ENCODE data around the gene FOXN1. TPM values are rescaled to one million over a fixed set of nuclear protein-coding genes. Genes with fewer than 3 reads are reported as not detected.

The FOXN1 gene
- total RNA-seq, 1 donor from 2014 or later: not detected

DNA sequence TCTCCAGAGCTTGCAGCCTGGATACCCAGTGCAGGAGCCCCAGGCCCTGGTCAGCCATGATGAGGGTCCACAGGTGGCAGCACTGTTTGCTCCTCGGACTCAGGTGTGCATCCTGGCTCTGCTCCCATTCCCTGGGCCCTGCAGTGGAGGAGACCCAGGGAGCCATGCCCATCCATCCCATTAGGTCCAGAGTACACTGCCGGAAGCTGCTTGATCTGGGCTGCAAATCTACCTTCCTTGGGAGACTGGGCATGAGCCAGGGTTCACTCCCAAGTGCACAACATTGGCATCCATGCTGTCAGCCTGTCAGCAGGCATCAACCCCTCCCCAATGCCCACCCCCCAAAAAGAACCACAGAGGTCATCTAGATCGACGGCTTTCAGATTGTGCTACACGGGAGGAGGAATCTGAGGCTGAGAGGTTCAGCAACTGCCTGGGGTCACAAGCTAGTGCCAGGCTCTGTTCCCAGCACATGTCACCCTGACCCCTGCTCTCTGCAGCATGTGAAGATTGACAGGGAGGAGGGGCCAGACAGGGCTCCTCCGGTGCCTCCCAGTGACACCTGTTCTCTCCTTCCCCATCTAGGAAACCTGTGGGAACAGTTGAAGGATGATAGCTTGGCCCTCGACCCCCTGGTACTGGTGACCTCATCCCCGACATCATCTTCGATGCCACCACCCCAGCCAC, 30.5 kb downstream of the FOXN1 start:
- DNase-seq (ENCODE audit: low spot score) (no peak), ATAC-seq (no peak)
- intact Hi-C loops (cut with DNase I): no loop called here

DNA sequence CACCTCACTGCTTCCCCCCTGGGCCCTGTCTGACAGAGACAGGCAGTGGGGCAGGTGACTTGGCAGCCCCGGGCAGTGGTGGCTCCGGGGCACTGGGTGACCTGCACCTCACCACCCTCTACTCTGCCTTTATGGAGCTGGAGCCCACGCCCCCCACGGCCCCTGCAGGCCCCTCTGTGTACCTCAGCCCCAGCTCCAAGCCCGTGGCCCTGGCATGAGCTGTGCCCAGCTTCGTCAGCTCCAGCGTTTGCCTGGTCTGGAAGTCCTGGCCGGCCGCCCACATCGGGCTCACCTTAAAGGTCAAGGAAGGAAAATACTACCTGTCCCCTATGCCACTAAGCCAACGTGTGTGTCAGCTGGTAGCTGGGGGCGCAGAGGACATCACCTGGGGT, 31.1 kb downstream of the FOXN1 start:
- no peak for ATAC-seq
- intact Hi-C loops (cut with DNase I): no loop called here
- no peak for DNase-seq (ENCODE audit: low spot score)

DNA sequence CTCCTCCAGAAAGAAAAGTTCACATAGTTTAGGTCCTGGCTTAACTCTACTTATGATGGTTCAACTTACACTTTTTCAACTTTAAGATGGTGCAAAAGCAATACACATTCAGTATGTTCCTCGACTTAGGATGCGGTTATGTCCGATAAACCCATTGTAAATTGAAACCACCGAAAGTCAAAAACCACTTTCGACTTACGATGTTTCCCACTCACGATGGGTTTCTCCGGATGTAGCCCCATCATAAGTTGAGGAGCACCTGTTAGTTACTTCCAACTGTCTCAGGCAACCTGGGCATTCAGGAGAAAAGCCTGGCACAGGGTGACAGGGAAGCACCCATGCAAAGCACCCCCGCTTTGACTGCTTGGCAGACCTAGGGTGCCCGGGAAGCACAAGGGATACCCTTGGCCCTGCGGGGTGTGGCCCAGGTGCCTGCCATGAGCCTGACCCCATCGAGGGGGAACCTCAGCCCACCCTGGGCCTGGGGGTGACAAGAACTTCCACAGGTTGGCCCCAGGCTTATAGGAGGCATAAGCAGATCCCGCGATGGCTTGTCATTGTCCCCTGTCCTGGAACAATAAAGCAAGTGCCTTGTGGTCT, 32.2 kb downstream of the FOXN1 start:
- intact Hi-C loops (cut with DNase I): no loop called here
- DNase-seq (ENCODE audit: low spot score): no peak
- ATAC-seq: no peak

DNA sequence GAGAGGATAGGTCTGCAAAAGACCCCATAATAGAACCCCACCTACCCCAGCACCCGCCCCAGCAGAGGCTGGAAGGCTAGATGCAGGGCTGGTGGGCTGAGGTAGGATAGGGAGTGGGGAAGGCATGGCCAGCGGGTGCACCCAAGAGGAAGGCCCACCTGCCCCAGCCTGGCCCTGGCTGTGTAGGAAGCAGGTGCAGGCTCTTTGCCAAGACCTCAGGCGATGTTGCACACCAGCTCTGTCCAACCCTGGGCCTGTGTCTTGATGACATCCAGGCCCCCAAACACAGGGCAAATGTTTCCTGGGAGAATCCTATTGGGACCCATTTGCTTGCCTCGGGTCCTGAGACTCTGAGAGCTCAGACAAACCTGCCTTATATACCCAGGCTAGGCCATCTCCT, 34.1 kb downstream of the FOXN1 start:
- ATAC-seq (no peak), DNase-seq (ENCODE audit: low spot score) (no peak)
- intact Hi-C loops (cut with DNase I): no loop called here

DNA sequence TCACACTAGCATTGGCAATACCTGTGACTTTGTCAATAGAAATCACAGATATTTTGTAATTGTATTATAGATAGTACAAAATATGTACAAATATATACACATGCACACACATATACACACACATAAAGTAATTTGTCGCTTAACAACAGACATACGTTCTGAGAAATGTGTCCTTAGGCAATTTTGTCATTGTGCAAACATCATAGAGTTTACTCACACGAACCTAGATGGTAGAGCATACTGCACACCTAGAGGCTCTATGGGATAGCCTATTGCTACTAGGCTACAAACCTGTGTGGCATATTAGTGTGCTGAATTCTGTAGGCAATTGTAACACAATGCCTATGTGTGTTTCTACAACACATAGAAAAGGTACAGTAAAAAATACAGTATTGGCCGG, 35.3 kb downstream of the FOXN1 start:
- no peak for ATAC-seq
- DNase-seq (ENCODE audit: low spot score): no peak
- intact Hi-C loops (cut with DNase I): no loop called here

DNA sequence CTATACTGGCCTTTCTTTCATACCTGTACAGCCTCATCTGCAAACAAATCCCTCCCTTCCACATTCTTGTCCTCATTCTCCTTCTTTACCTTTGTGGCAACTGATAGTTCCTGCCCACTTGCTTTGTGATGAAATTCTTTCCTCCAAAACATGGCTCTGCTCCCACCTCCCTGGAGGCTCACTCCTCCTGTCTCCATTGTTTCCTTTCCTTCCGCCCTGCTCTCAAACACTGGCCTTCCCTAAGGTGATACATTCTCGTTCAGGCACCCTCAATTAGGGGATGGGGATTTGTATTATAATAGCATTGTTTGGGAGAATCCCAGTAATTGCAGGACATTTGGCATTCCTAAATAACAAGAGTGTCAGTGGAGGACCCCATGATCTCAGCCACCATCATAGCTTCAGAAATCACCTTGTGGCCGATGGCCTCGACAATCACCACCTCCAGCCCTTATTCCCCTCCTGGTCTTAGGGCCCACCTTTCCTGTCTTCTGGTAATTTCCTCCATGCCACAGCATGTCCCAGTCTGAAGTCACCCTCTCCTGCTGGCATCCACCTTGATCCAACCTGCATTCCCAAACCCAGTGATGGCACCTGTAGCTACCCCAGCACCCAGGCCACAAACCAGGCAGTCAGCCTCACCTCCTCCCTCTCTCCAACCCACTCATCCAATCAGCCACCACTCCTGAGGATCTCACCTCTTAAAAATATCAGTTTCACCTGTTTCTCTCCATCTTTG, 38.4 kb downstream of the FOXN1 start:
- DNase-seq (ENCODE audit: low spot score): no peak
- intact Hi-C loops (cut with DNase I): no loop called here
- ATAC-seq: no peak

DNA sequence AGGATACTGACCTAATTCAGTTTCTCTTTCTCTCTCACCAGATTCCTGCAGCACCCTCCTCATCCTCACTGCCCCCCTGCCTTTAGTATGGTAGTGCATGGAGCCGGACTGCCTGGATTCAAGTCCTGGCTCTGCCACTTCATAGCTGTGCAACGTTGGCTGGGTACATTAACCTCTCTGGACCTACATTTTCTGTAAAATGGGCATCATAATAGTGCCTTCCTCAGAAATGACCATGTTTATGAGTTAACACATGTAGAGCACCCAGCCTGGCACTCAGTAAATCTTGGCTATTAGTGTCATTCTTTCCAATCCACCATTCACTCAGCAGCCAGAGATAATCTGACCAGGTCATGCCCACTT, 39.0 kb downstream of the FOXN1 start:
- intact Hi-C loops (cut with DNase I): no loop called here
- ATAC-seq: no peak
- no peak for DNase-seq (ENCODE audit: low spot score)

DNA sequence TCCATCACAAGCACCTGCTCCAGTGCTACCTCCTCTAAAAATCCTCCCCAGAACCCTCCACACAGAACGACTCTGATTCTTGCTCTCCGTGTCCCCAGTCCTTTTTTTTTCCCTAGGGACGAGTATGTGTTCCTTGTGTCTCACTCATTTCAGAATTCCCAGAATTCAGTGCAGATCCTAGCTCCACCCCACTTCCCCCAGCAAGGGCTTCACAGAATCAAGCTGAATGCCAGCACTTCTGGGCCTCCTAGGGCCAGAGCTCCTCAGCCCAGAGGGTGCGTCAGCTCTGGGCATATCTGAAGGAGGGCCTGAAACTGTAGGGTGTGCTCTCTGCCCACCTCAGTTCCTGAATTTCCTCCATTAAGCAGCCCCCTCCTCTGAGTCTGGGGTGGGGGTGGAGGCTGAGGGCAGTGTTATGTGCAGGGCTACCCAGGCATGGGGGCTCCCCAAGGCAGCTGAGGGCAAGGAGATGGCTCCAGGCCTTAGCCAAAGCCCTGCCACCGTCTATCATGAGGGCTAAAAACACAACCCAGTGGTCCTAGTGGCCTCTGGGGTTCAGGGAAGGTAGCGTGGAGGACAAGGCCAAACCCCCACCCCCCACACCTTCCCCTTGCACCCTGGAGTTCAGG, 39.8 kb downstream of the FOXN1 start:
- DNase-seq (ENCODE audit: low spot score): no peak
- intact Hi-C loops (cut with DNase I): no loop called here

DNA sequence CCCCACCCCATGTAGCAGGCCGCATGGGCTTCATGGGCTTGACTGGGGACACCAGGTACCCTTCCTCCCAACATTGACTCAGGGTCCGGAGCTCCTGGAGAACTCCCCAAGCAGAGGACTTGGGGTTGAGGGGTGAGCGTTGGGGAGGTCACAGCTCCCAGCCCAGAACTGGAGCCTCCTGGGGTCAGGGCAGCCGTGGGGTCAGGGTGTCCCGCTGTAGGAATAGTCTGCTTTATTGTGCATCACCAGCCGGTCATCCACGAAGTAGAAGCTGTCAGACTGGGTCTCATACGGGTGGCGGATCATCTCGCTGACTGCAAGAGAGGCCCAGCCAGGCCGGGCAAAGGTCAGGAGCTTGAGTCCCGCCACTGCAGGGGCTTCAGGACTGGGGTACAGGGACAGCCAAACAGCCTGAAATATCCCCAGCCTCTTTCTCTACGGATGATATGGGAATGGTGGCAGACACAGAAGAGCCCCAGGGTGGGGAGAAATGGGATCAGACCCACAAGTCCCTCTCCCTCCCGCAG, 41.0 kb downstream of the FOXN1 start:
- DNase-seq (ENCODE audit: low spot score): peak; percentile 41
- ATAC-seq: no peak
- intact Hi-C loops (cut with DNase I): no loop called here

More for the DNA sequence above, 39.8 kb downstream of the FOXN1 start:
- ATAC-seq: no peak

DNA sequence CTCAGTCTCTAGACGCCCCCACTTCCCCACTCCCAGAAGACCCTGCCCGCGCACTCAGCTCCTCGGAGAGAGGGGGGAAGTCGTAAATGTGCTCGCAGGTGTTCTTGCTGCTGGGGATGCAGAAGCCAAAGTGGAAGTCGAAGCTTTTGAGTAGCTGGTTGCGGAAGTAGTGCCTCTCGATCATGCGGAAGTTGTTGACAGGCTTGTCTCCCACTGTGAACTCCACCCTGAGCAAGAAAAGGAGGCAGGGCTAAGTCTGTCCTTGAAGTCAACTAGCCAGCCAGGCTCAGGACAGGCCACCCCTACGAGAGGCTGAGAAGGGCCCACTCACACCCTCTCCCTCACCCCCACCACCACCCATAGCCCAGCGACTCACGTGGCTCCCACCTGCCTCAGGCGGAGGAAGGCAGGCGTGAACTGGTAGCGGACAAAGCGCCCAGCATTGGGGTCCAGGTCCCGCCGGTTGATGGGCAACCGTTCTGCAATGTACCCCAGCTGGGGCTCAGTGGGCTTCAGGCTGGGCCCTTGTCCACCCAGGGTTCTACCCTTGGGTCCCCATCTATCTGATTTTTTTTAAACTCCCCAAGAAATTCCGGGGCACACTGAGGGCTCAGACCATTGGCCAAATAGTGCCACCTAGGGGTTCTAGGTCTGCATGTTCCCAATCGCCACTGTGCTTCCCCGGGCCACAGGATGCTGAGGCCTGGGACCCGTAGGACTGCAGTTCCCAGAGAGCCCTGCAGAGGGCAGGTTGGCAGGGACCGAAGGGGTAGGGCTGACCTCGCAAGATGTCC, 41.7 kb downstream of the FOXN1 start:
- intact Hi-C loops (cut with DNase I): no loop called here
- DNase-seq (ENCODE audit: low spot score): peak; percentile 84
- peak; percentile 64 for ATAC-seq

DNA sequence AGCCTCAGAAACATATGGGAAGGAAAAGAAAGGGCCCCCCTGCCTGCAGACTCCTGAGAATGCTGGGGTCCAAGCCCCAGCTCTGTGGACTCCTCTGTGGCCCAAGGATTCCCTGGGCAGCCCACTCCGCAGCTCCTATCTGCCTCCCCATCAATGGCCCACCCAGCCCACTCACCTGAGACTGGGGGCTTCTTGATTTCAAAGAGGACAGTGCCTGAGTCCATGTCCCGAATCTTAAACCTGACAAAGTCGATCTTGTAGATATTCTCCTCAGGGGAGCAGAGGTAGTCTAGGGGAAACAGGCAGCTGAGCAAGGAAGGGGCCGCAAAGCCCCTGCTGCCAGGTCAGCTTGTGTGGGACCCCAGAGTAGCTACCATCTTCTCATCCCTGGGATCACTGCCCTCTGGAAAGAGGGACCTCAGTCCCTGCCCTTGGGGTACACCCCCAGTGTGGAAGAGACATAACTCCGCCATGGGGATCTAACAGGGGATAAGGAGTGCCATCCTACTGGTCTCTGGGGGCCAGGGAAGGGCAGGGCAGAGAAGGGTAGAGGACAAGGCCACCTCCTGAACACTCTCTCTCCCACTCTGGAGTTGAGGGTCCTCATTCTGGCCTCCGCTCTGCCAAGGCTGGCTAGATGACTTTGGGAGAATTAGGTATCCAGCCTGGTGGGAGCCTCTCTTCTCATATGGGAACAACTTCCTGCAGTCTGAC, 42.4 kb downstream of the FOXN1 start:
- intact Hi-C loops (cut with DNase I): no loop called here
- ATAC-seq (no peak), DNase-seq (ENCODE audit: low spot score) (no peak)

DNA sequence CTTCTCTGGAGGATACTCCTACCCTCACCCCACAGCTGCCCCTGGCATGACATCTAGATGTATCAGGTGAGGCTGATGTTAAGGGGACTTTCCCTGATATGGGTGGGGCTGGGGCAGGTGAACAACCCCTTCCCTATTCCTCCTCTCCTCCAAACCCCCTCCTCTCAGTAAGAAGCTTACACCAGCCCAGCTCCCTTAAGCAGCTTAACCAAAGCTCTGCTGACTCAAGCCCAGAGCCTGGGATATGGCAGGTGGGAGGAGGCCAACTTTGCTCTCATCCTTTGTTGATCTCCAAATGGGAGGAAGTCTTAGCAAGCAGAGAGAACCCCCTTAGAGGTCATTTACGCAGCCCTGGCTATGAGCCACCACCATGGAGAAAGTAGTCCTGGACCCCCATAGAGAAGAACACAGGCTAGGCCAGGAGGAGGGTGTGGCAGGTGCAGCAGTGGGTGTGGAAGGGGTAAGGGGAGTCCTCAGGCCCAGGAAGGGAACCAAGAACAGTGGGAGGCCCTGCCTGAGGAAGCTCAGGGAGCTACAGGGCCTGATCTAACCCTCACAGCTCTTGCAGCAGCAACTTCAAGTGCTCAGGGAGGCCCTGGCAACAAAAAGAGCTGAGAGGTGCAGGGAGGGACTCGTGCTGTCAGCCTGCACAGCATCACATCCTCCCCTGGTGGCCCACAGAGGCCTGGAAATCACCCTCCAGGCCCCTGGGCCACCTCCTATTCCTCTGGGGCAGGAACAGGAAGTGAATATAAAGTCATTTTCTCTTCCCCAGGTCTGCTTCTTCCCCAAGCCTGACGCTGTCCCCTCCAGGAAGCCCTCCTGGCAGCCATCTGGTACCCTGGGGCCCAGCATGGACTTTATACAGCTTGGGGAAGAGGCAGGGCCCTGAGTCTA, 43.3 kb downstream of the FOXN1 start:
- ATAC-seq (no peak), DNase-seq (ENCODE audit: low spot score) (no peak)
- intact Hi-C loops (cut with DNase I): no loop called here

DNA sequence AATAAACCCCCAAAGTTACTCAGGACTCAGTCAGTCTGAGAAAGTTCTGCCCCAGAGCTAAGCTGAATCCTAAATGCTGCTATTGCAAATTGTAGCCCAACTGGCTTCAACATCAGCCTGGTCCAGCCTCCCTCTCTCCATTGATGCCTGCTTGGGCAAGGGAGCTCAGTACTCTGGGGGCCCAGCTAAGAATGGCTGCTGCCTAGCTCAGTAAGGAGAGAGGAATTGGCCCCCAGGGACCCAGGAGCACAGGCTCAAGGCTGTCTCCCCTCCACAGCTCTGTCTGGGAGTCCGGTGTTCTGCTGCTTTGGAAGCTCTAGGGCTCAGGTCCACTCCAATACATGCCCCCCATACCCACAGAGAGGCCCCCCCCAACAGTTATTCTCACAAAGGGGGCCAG, 44.7 kb downstream of the FOXN1 start:
- ATAC-seq (no peak), DNase-seq (ENCODE audit: low spot score) (no peak)
- intact Hi-C loops (cut with DNase I): no loop called here

DNA sequence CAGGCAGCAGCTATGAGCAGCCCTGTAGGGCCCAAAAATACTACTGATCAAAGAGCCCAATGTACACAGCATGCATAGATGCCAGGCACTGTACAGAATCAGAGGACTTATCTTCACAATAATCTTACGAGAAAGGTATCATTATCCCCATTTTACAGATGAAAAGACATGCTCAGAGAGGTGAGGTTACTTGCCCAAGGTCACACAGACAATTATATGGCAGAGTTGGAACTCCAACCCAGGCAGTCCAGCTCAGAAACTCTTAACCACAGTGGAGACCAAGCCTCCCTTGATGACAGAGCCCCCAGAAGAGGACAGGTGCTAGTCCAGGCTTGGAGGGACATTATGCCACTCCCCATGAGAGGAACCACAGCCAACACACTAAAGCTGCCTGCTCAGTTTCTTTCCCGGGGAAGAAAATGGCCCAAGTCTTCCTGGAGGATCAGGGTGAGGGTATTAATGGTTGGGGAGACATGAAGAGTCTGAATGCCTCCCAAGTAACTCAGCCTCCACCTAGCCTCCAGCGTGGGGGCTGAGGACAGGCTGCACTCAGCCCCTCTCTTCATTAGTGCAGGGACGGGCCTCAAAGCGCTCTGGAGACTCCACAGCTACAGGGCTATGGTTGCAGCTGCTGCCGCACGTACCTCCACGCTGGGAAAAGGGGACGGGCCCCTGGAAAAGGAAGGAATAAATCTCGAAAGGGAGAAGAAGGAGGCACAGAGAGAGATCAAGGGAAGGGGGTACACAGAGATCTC, 45.5 kb downstream of the FOXN1 start:
- DNase-seq (ENCODE audit: low spot score) (no peak), ATAC-seq (no peak)
- intact Hi-C loops (cut with DNase I): no loop called here

DNA sequence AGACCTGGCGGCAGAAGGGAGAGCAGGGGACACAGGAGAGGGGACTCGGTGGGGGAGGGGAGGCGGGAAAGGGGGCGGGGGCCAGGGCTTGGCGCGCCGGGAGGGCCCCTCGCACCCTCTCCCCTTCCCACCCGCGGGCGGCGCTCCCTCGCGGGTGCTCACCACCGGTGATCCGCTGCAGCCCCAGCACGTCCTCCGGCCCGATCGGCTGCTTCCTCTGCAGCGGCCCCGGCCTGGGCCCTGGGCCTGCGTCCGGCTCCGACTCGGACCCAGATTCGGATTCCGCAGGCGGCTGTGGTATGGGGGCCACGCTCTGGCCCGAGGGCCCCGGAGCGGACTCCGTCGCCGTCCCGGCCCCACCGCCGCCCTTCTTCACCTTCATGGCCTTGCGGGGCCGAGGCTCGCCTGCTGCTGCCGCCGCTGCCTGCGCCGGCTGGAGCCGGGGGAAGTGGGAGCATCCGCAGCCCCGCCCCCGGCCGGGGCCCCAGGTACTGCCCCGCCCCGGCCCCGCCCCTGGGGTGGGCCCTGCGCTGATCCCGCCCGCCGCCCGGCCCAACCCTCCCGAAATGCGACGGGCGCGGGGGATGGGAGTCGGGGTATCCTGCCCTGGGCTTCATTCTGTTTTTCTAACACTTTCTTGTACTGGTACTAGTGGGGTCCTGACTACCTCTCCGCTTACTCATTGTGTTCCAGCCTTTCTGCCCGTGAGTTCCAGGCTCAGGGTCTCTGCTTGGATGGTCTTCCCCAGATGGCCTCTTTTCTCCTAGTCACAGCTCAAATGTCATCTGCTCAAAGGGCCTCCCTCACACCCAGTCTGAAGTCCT, 46.2 kb downstream of the FOXN1 start, which contains the start of gene UNC119:
TSS of gene UNC119 (minus strand) at position 449 of the 824 bp plus-strand sequence. CDS start at position 382, 67 bp downstream.
- intact Hi-C loops (cut with DNase I): no loop called here
- peak; percentile 87 for DNase-seq (ENCODE audit: low spot score)
- peak; percentile 94 for ATAC-seq

DNA sequence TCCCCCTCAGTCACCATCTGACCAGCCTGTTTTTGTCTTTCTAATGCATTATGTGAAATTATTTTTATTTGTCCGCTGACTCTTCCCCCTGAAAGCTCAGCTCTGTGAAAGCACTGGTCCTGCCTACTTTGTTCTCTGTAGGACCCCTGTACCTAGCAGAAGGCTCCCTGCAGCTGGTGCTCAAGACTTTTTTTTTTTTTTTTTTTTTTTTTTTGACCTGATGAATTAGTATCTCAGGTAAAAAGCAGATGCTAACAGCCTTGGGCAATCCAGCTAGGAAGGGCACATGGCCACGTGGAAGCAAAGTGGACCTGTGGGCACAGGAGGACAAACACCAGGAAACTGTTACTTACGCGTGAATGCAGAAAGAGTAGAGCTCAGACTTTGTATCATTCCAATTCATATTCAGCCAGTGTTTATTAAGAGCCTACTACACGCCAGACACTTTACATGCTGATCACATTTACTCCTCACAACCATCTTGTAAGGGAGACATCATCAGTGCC, 46.9 kb downstream of the FOXN1 start:
- DNase-seq (ENCODE audit: low spot score) (no peak), ATAC-seq (no peak)
- intact Hi-C loops (cut with DNase I): no loop called here
